Measurements from ENCODE around the gene KANSL1. TPM values are rescaled to one million over a fixed set of nuclear protein-coding genes. Genes with fewer than 3 reads are reported as not detected.

KANSL1 gene
- total and polyA plus RNA-seq, 9 donors, result 30.4 to 107 (median 77.7) TPM

DNA sequence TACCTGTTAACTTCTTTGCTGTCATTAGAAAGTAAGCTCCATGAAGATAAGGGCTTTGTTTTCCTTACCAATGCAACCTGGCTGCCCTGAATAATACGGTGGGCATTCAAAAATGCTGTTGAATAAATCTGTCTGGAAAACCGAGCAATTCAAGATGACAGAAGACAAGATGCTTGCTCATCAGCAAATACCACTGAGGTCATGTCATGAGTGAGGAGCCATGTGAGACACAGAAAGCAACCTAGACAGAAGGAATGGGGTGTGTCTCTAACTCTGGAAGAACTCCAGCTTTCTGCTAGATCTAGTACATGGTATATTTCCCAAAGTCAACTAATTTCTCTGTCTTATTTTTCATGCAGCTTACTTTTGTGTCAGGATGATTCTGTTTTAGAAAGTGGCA is 130.0 kb downstream of the KANSL1 start:
- Histone ChIP-seq H3K9me3 (no peaks in the 10 kb centered on the region), H3K36me3 (no peaks in the 10 kb centered on the region), H3K4me3 (no peak overlapping the region), H3K4me1 (ENCODE audit: insufficient read depth) (no peaks in the 10 kb centered on the region), H3K27ac (no peak overlapping the region), H3K27me3 (no peaks in the 10 kb centered on the region)
- intact Hi-C loops (cut with DNase I), result loop anchor here in 1 of 4 donors (10.0 kb wide), 1 partner anchor 52 kb away; no protein-coding TSS in a partner anchor
- no peak for DNase-seq
- 47 to 55% (median 49%) methylated on average over 2 of the region's 2 CpGs for WGBS, 3 donors
- TF ChIP-seq CTCF (IDR thresholded peaks at IDR 0.05) (no peak), POLR2A (IDR thresholded peaks at IDR 0.05) (no peak), EP300 (IDR thresholded peaks at IDR 0.05) (no peak)

- DNase-seq, result no peak
- no peak overlapping the region for H3K27ac ChIP-seq
- H3K27me3 ChIP-seq, result no peaks in the 10 kb centered on the region
- H3K4me1 ChIP-seq (ENCODE audit: insufficient read depth), result no peaks in the 10 kb centered on the region
- H3K4me3 ChIP-seq, result no peak overlapping the region
- WGBS, 3 donors, result 97 to 99% (median 98%) methylated on average over 5 of the region's 5 CpGs
- TF ChIP-seq CTCF (IDR thresholded peaks at IDR 0.05), result no peak
- no peak for TF ChIP-seq EP300 (IDR thresholded peaks at IDR 0.05)
- no peak for TF ChIP-seq POLR2A (IDR thresholded peaks at IDR 0.05)
- no peaks in the 10 kb centered on the region for H3K9me3 ChIP-seq
- H3K36me3 ChIP-seq, result no peaks in the 10 kb centered on the region
- intact Hi-C loops (cut with DNase I), result loop anchor here in 1 of 4 donors (10.0 kb wide), 1 partner anchor 53 kb away; no protein-coding TSS in a partner anchor
Measured at GRCh38 chr17:46061435-46061834, 131.8 kb downstream of the KANSL1 start.

- Histone ChIP-seq H3K4me1 (ENCODE audit: insufficient read depth) (no peaks in the 10 kb centered on the region), H3K36me3 (no peaks in the 10 kb centered on the region), H3K27ac (no peak overlapping the region), H3K4me3 (no peak overlapping the region), H3K9me3 (no peaks in the 10 kb centered on the region), H3K27me3 (no peaks in the 10 kb centered on the region)
- TF ChIP-seq EP300 (IDR thresholded peaks at IDR 0.05) (no peak), CTCF (IDR thresholded peaks at IDR 0.05) (no peak), POLR2A (IDR thresholded peaks at IDR 0.05) (no peak)
- intact Hi-C loops (cut with DNase I), result loop anchor here in 1 of 4 donors (10.0 kb wide), 1 partner anchor 54 kb away; no protein-coding TSS in a partner anchor
- DNase-seq, result no peak
- 77 to 79% (median 77%) methylated on average over 2 of the region's 2 CpGs for WGBS, 3 donors
Measured at GRCh38 chr17:46060461-46060860, 132.8 kb downstream of the KANSL1 start.

- WGBS, 3 donors, result 82 to 89% (median 88%) methylated on average over 6 of the region's 6 CpGs
- H3K27ac ChIP-seq, result no peak overlapping the region
Measured at GRCh38 chr17:46059486-46059885, 133.7 kb downstream of the KANSL1 start.

More at GRCh38 chr17:46059486-46059885, 133.7 kb downstream of the KANSL1 start:
- Histone ChIP-seq H3K36me3 (no peaks in the 10 kb centered on the region), H3K27me3 (no peaks in the 10 kb centered on the region), H3K4me3 (no peak overlapping the region), H3K9me3 (no peaks in the 10 kb centered on the region), H3K4me1 (ENCODE audit: insufficient read depth) (no peaks in the 10 kb centered on the region)
- intact Hi-C loops (cut with DNase I), result no loop called here
- no peak for DNase-seq
- TF ChIP-seq CTCF (IDR thresholded peaks at IDR 0.05) (no peak), EP300 (IDR thresholded peaks at IDR 0.05) (no peak), POLR2A (IDR thresholded peaks at IDR 0.05) (no peak)
